ENCODE data around the gene AP4M1. TPM values are rescaled to one million over a fixed set of nuclear protein-coding genes. Genes with fewer than 3 reads are reported as not detected.

The AP4M1 gene
- total RNA-seq, 4 donors from 2014 or later: 21.8 to 29.3 (median 24.7) TPM

DNA sequence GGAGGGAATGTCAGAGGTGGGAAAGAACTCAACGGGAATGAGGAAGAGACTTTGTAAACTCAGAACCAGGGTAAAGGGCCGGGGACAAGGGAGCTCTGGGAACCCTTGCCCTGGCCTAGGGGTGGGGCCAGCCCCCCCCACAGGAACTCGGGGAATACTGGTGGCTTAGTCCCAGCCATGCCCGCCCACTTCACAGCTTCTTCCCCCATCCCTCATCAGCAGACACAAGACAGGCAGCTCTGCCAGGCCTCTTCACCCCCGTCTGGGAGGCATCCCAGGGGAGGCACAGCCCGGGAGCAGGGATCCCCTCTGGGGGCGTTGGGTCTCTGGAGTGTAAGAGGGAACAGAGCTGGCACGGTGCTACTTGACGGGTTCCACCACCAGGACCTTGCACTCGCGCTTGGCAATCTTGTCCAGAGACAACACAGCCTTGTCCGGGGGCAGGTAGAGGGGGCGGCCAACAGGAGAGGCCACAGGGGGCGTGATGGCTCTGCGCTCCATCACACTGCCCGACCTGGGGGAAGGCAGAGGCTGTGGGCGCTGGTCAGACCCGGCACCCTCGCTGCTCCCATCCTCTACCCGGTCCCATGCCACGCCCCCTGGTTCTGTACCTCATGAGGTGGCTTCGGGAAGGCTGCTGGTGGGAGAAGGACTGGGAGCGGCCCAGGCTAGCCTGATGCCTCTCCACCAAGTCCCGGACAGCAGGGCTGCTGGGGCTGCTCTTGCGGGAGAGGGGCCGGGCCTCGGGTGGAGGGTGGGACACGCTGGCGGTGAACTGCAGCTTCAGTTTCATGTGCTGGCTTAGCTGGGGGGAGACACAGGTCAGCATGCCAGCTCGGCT lies 53.4 kb downstream of the AP4M1 start:
- H3K4me1 ChIP-seq: peaks cover 0 to 58% (median 16%) of the 10 kb centered on the region in 3 donors
- peaks cover 0 to 59% of the 10 kb centered on the region in 2 donors for H3K36me3 ChIP-seq
- WGBS, 2 donors (ENCODE audit: low coverage in 1 of 2): 42 to 60% methylated on average over 1 to 6 of the region's 30 CpGs
- TF ChIP-seq EP300 (IDR thresholded peaks at IDR 0.05) (no peak), POLR2A (IDR thresholded peaks at IDR 0.05) (no peak), CTCF (IDR thresholded peaks at IDR 0.05) (no peak), POLR2AphosphoS5 (IDR thresholded peaks at IDR 0.05) (no peak)
- no peaks in the 10 kb centered on the region for H3K9me3 ChIP-seq
- H3K27me3 ChIP-seq: no peaks in the 10 kb centered on the region
- ATAC-seq: no peak
- no peak overlapping the region for H3K4me3 ChIP-seq
- H3K27ac ChIP-seq: no peak overlapping the region

GRCh38 chr7:100155553-100156317 lies 54.3 kb downstream of the AP4M1 start:
- peaks cover 0 to 49% (median 14%) of the 10 kb centered on the region in 3 donors for H3K4me1 ChIP-seq

DNA sequence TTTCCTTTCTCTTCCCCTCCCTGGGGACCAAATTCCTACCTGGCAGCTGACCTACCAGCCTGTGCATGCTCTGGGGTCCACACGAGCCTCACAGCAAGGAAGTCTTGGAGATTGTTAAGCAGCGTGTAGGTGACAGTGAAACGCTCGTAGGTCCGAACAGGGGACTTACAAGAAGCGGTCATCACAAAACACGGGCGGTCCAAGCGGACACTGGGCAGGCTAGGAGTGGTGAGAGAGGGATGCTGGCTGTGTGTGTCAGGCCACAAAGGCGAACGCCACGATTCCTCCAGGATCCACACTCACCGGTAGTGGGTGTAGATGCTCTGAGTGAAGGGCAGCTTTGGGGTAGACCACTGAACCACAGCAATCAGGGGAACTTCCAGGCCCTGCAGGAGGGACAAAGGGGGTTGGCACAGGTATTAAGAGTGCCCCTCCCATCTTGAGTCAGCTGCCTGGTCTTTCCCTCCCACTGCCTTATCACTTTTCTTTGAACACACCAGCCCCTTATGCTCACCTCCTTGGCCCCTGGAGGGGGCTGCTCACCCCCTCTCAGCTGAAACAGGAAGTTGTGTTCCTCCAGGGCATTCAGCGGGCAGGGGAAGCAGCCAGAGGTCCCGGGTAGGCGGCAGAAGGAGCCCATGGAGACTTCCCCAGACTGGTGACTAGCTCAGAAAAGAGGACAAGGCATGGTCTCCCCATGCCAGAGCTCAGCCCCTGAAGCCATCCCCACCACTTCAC lies 55.1 kb downstream of the AP4M1 start:
- Histone ChIP-seq H3K36me3 (peaks cover 0 to 55% of the 10 kb centered on the region in 2 donors), H3K9me3 (no peaks in the 10 kb centered on the region), H3K4me1 (peaks cover 0 to 44% (median 14%) of the 10 kb centered on the region in 3 donors), H3K27me3 (no peaks in the 10 kb centered on the region), H3K27ac (peak overlapping the region in 3 of 4 donors; percentile 84 to 89 (median 85)), H3K4me3 (no peak overlapping the region)
- WGBS, 2 donors (ENCODE audit: low coverage in 1 of 2): 82% methylated on average over 12 of the region's 16 CpGs; no CpG with 5 or more reads in 1 of the 2 donors
- TF ChIP-seq POLR2A (IDR thresholded peaks at IDR 0.05) (no peak), EP300 (IDR thresholded peaks at IDR 0.05) (no peak), POLR2AphosphoS5 (IDR thresholded peaks at IDR 0.05) (no peak), CTCF (IDR thresholded peaks at IDR 0.05) (no peak)
- no peak for ATAC-seq

More at GRCh38 chr7:100155553-100156317, 54.3 kb downstream of the AP4M1 start:
- Histone ChIP-seq H3K27me3 (no peaks in the 10 kb centered on the region), H3K36me3 (peaks cover 0 to 59% of the 10 kb centered on the region in 2 donors), H3K9me3 (no peaks in the 10 kb centered on the region), H3K27ac (no peak overlapping the region), H3K4me3 (no peak overlapping the region)
- TF ChIP-seq EP300 (IDR thresholded peaks at IDR 0.05): no peak
- TF ChIP-seq POLR2AphosphoS5 (IDR thresholded peaks at IDR 0.05): no peak
- TF ChIP-seq CTCF (IDR thresholded peaks at IDR 0.05): no peak
- TF ChIP-seq POLR2A (IDR thresholded peaks at IDR 0.05): no peak
- WGBS, 2 donors (ENCODE audit: low coverage in 1 of 2): 40 to 89% methylated on average over 2 to 5 of the region's 20 CpGs
- ATAC-seq: no peak

DNA sequence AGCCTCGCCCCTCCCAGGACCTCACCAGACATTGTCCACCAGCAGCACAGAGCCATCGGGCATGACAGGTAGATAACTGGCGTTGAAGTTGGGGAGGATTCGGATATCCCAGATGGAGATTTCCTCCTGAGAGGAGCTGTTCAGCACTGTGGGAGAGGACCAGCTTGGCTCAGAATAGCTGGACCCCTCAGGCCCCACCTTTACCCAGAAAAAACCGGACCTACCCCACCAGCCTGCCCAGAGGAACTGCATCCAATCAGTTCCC lies 55.6 kb downstream of the AP4M1 start:
- H3K27ac ChIP-seq: peak overlapping the region in 3 of 4 donors; percentile 84 to 89 (median 85)
- H3K4me1 ChIP-seq: peaks cover 0 to 40% (median 14%) of the 10 kb centered on the region in 3 donors
- no peak overlapping the region for H3K4me3 ChIP-seq
- no CpG with 5 or more reads among the region's 5 CpGs for WGBS, 2 donors (ENCODE audit: low coverage in 1 of 2)
- peaks cover 0 to 50% of the 10 kb centered on the region in 2 donors for H3K36me3 ChIP-seq
- TF ChIP-seq POLR2A (IDR thresholded peaks at IDR 0.05): no peak
- TF ChIP-seq POLR2AphosphoS5 (IDR thresholded peaks at IDR 0.05): no peak
- TF ChIP-seq EP300 (IDR thresholded peaks at IDR 0.05): no peak
- no peak for TF ChIP-seq CTCF (IDR thresholded peaks at IDR 0.05)
- H3K27me3 ChIP-seq: no peaks in the 10 kb centered on the region
- no peaks in the 10 kb centered on the region for H3K9me3 ChIP-seq
- ATAC-seq: no peak

Measured in gastroesophageal sphincter (tissue), 4 donors.